WERI-Rb-1 (cell line): ENCODE results near the gene BLTP1.

ENCODE experiments used
- DNase-seq: peaks from one replicate; pipeline ENCODE4 v3.0.0-alpha.2; 2020
- H3K27ac ChIP-seq: fragments of 250-450 bp; sonication (Bioruptor Pico); 2 replicates; pipeline ENCODE4 v1.5.1; 2020; ENCODE audit warnings: mild to moderate bottlenecking, moderate library complexity
- H3K27me3 ChIP-seq: fragments of 250-450 bp; sonication (Bioruptor Pico); 2 replicates; pipeline ENCODE4 v1.5.1; 2021; ENCODE audit warnings: mild to moderate bottlenecking, low read depth, moderate library complexity; ENCODE audit not compliant: insufficient read depth, severe bottlenecking
- H3K36me3 ChIP-seq: fragments of 250-450 bp; sonication (Bioruptor Pico); 2 replicates; pipeline ENCODE4 v1.5.1; 2020; ENCODE audit warnings: mild to moderate bottlenecking, moderate library complexity
- H3K4me3 ChIP-seq: 2 replicates; pipeline ENCODE4 v1.5.1; 2011; ENCODE audit warnings: low read depth, mild to moderate bottlenecking, control low read depth, low read length
- H3K9me3 ChIP-seq: fragments of 250-450 bp; sonication (Bioruptor Pico); 2 replicates; pipeline ENCODE4 v1.5.1; 2021; ENCODE audit warnings: mild to moderate bottlenecking, moderate library complexity; ENCODE audit not compliant: severe bottlenecking
- CTCF ChIP-seq: IDR thresholded peaks from 2 replicates; pipeline ENCODE4 v1.5.1; 2011; ENCODE audit warnings: low read depth, mild to moderate bottlenecking, control low read depth, inconsistent platforms, low read length

Gene BLTP1

GRCh38 chr4:122172266-122172665 is 20.1 kb downstream of the BLTP1 start:
- Histone ChIP-seq H3K9me3 (no peaks in the 10 kb centered on the region), H3K4me3 (no peak overlapping the region), H3K27ac (no peak overlapping the region), H3K27me3 (no peaks in the 10 kb centered on the region), H3K36me3 (peaks cover 14% of the 10 kb centered on the region)
- DNase-seq = no peak
- no peak for TF ChIP-seq CTCF

- no peak for DNase-seq
- Histone ChIP-seq H3K9me3 (no peaks in the 10 kb centered on the region), H3K4me3 (no peak overlapping the region), H3K27me3 (no peaks in the 10 kb centered on the region), H3K27ac (no peak overlapping the region), H3K36me3 (peaks cover 31% of the 10 kb centered on the region)
- no peak for TF ChIP-seq CTCF
Measured at GRCh38 chr4:122178961-122179360, 26.8 kb downstream of the BLTP1 start.

- Histone ChIP-seq H3K36me3 (peaks cover 12% of the 10 kb centered on the region), H3K27me3 (no peaks in the 10 kb centered on the region), H3K27ac (no peak overlapping the region), H3K9me3 (no peaks in the 10 kb centered on the region), H3K4me3 (no peak overlapping the region)
- no peak for DNase-seq
- TF ChIP-seq CTCF = no peak
Measured at GRCh38 chr4:122195718-122196117, 43.6 kb downstream of the BLTP1 start.
